Endothelial cell of umbilical vein (primary cell): ENCODE results near the gene LRIT2. TPM values are rescaled to one million over a fixed set of nuclear protein-coding genes. Genes with fewer than 3 reads are reported as not detected.

Experiments
- Bru-seq: library from RNA; stranded (reverse); fragments of 400-500 nt; gene quantifications from one replicate; lab custom pipeline; 2021; lab: Mats Ljungman, UMichigan
- BruChase-seq, 2 experiments: library from RNA; stranded (reverse); fragments of 400-500 nt; gene quantifications; one replicate each; lab custom pipeline; 2021; lab: Mats Ljungman, UMichigan
- BruUV-seq: library from RNA; stranded (reverse); fragments of 400-500 nt; replicated peaks from 2 replicates; lab custom pipeline; 2021; lab: Mats Ljungman, UMichigan
- CTCF ChIA-PET: fragments of 300-600, 350-600 bp; sonication (Branson Sonifier 250); formaldehyde crosslinking; loops from one replicate; lab custom pipeline; 2021; ENCODE audit warnings: antibody characterized with exemption, inconsistent platforms; lab: Charles Lee
- POLR2A ChIA-PET: fragments of 300-600, 350-600 bp; sonication (Branson Sonifier 250); formaldehyde crosslinking; loops from one replicate; lab custom pipeline; 2021; ENCODE audit warnings: antibody characterized with exemption, inconsistent platforms; lab: Charles Lee
- DNase-seq: peaks from one replicate; pipeline ENCODE4 v3.0.0-alpha.2; 2011; ENCODE audit warnings: low read depth, low spot score
- FAIRE-seq: peaks from 2 replicates; lab custom pipeline; 2011; peaks lifted over from hg19 to GRCh38; lab: Jason Lieb, UNC
- H2AFZ ChIP-seq: 2 replicates; pipeline ENCODE4 v1.6.0; 2012; ENCODE audit warnings: low read depth, low read length, control low read depth, inconsistent platforms
- H3K27ac ChIP-seq: 2 replicates; pipeline ENCODE4 v1.5.1; 2011; ENCODE audit warnings: low read depth, mild to moderate bottlenecking, control low read depth, low read length, moderate library complexity; ENCODE audit not compliant: insufficient read depth
- H3K27me3 ChIP-seq, 2 experiments: 2 replicates each; pipeline versions ENCODE4 v1.6.0 to v1.6.1; 2011; ENCODE audit warnings: low read length in 2 of 2, mixed read lengths in 1 of 2; ENCODE audit not compliant: control insufficient read depth in 2 of 2, insufficient read depth in 2 of 2
- H3K36me3 ChIP-seq, 2 experiments: 2 replicates in 1 of 2; 3 replicates in 1 of 2; pipeline ENCODE4 v1.5.1; 2011; ENCODE audit warnings: low read length in 2 of 2, mild to moderate bottlenecking in 1 of 2, moderate library complexity in 1 of 2; ENCODE audit not compliant: control insufficient read depth in 2 of 2, insufficient read depth in 2 of 2; ENCODE audit errors: extremely low read depth in 1 of 2
- H3K4me1 ChIP-seq: 3 replicates; pipeline ENCODE4 v1.5.1; 2011; ENCODE audit warnings: mild to moderate bottlenecking, low read length; ENCODE audit not compliant: control insufficient read depth, insufficient read depth; ENCODE audit errors: extremely low read depth
- H3K4me2 ChIP-seq: 2 replicates; pipeline ENCODE4 v1.6.1; 2011; ENCODE audit warnings: low read length, control low read depth, mixed read lengths; ENCODE audit not compliant: insufficient read depth
- H3K4me3 ChIP-seq, 3 experiments: fragments of 200-600 bp in 1 of 3; sonication (generic), shearing (Covaris generic) in 1 of 3; replicated peaks in 1 of 3; 2 replicates each; pipeline ENCODE4 v1.5.1; 2011 to 2016; ENCODE audit warnings: control low read depth in 3 of 3, low read length in 3 of 3, mild to moderate bottlenecking in 2 of 3, inconsistent platforms in 1 of 3, low read depth in 1 of 3, moderate library complexity in 1 of 3; ENCODE audit not compliant: insufficient read depth in 1 of 3
- H3K79me2 ChIP-seq: 2 replicates; pipeline ENCODE4 v1.6.0; 2012; ENCODE audit warnings: low read length, inconsistent platforms; ENCODE audit not compliant: control insufficient read depth, insufficient read depth
- H3K9ac ChIP-seq: replicated peaks from 2 replicates; pipeline ENCODE3; 2011; ENCODE audit warnings: low read length, control low read depth; ENCODE audit not compliant: insufficient read depth; ENCODE audit errors: extremely low read depth
- H3K9me1 ChIP-seq: replicated peaks from 3 replicates; pipeline ENCODE4 v1.6.0; 2011; ENCODE audit warnings: mild to moderate bottlenecking, low read length; ENCODE audit not compliant: control insufficient read depth, insufficient read depth; ENCODE audit errors: extremely low read depth
- H3K9me3 ChIP-seq: replicated peaks from 2 replicates; pipeline ENCODE4 v1.5.1; 2012; ENCODE audit warnings: low read length, inconsistent platforms; ENCODE audit not compliant: control insufficient read depth, insufficient read depth
- H4K20me1 ChIP-seq: replicated peaks from 2 replicates; pipeline ENCODE3; 2011; ENCODE audit warnings: mild to moderate bottlenecking, low read length; ENCODE audit not compliant: control insufficient read depth, insufficient read depth; ENCODE audit errors: extremely low read depth
- EZH2 ChIP-seq: IDR thresholded peaks from 2 replicates; pipeline ENCODE4 v1.6.1; 2012; ENCODE audit warnings: borderline replicate concordance, low read depth, mild to moderate bottlenecking, moderate library complexity, low read length, inconsistent platforms; ENCODE audit not compliant: severe bottlenecking
- FOS ChIP-seq: IDR thresholded peaks from 2 replicates; pipeline ENCODE4 v1.6.1; 2011; ENCODE audit warnings: mild to moderate bottlenecking, low read length, moderate library complexity, borderline replicate concordance; ENCODE audit not compliant: insufficient read depth
- GATA2 ChIP-seq: IDR thresholded peaks from 2 replicates; pipeline ENCODE4 v1.7.0; 2011; ENCODE audit warnings: low read depth, mild to moderate bottlenecking, moderate library complexity, mixed read lengths, low read length; ENCODE audit not compliant: insufficient read length, insufficient read depth
- JUN ChIP-seq: IDR thresholded peaks from 2 replicates; pipeline ENCODE4 v1.6.1; 2011; ENCODE audit warnings: borderline replicate concordance, low read depth; ENCODE audit not compliant: insufficient read length, insufficient read depth
- MAX ChIP-seq: IDR thresholded peaks from 2 replicates; pipeline ENCODE4 v1.6.1; 2011; ENCODE audit not compliant: insufficient read depth, insufficient read length
- MYC ChIP-seq: IDR thresholded peaks from one replicate; pipeline ENCODE4 v1.6.1; 2011; ENCODE audit warnings: mild to moderate bottlenecking, low read depth, low read length
- POLR2A ChIP-seq: IDR thresholded peaks from 2 replicates; pipeline ENCODE4 v1.6.1; 2012; ENCODE audit warnings: low read depth, mild to moderate bottlenecking, control low read depth, low read length
- POLR2AphosphoS5 ChIP-seq: IDR thresholded peaks from 2 replicates; pipeline ENCODE4 v1.6.1; 2012; ENCODE audit warnings: low read depth, mild to moderate bottlenecking, control low read depth, low read length, moderate library complexity; ENCODE audit not compliant: insufficient read depth
- dilution Hi-C: fragments of 300-500 bp; cut with MboI; formaldehyde crosslinking; loops from one replicate; pipeline ENCODE4 v1.15.0; 2019; ENCODE audit warnings: low sequenced_read_pairs; ENCODE audit not compliant: extremely low pct_ligation_motif_present
- intact Hi-C: fragments of 100-400 bp; cut with micrococcal nuclease; formaldehyde crosslinking; loops from one replicate; pipeline ENCODE4 v1.10.0; 2022
- long read RNA-seq: library from polyadenylated mRNA; stranded (forward); transcript quantifications from one replicate; pipeline ENCODE4 v2.0.0, GENCODE V29; 2021
- polyA minus RNA-seq, 3 experiments: library from RNA; depleted of rRNA, polyadenylated mRNA; stranded (reverse); fragments of >200 nt; gene quantifications; 1 replicate in 1 of 3; 2 replicates in 2 of 3; pipeline ENCODE4 v1.2.3, GENCODE V29; 2011
- polyA plus RNA-seq, 4 experiments: library from polyadenylated mRNA; depleted of rRNA in 3 of 4; stranded (reverse) in 3 of 4; unstranded in 1 of 4; fragments of >200 nt; gene quantifications; 2 replicates each; pipeline versions ENCODE4 v1.2.1 to v1.2.3, GENCODE V29; 2011 to 2012; ENCODE audit warnings: missing spikeins in 1 of 4
- total RNA-seq: library from RNA; stranded (reverse); gene quantifications from 2 replicates; pipeline ENCODE4 v1.2.3, GENCODE V29; 2021
- TF ChIP-seq, protein P1 (sequence below), 2 donors: IDR thresholded peaks; 1 replicate in 1 of 2; 2 replicates in 1 of 2; pipeline ENCODE4 v1.5.1; 2011; ENCODE audit warnings: low read length in 2 of 2, mild to moderate bottlenecking in 2 of 2, moderate library complexity in 2 of 2, control low read depth in 1 of 2, inconsistent platforms in 1 of 2, low read depth in 1 of 2; ENCODE audit not compliant: insufficient read depth in 1 of 2; ENCODE audit errors: extremely low read depth in 1 of 2

LRIT2 gene
- total RNA-seq: not detected in 2 replicates
- not detected in 2 replicates for polyA plus RNA-seq
- not detected in 2 replicates for polyA plus RNA-seq (2011; cell fraction: cytosol; rRNA removed)
- polyA plus RNA-seq (2011; cell fraction: nucleus; rRNA removed): not detected in 2 replicates
- polyA plus RNA-seq (2012): not detected in 2 replicates
- polyA minus RNA-seq: not detected in 2 replicates
- not detected for polyA minus RNA-seq (2011; cell fraction: cytosol; rRNA and poly(A)+ RNA removed)
- not detected in 2 replicates for polyA minus RNA-seq (2011; cell fraction: nucleus; rRNA and poly(A)+ RNA removed)
- Bru-seq, nascent RNA: not detected
- not detected for BruChase-seq, experiment 1, labeled RNA remaining after a 6-hour chase
- BruChase-seq, experiment 2, labeled RNA remaining after a 2-hour chase: not detected
- long read RNA-seq: 0 reads

- CTCF ChIA-PET: no interaction called here
Measured at GRCh38 chr10:84225427-84226173, at the start of gene LRIT2. Gene LRIT2, minus strand, starts transcription at chr10:84225544. Its CDS starts 24 bp downstream, at chr10:84225520.

More at GRCh38 chr10:84225427-84226173, at the start of gene LRIT2:
- Histone ChIP-seq H3K27ac (no peak within 1 kb of the TSS), H3K27me3 (no peaks in the 10 kb centered on the region), H3K4me2 (no peak within 1 kb of the TSS), H3K9me3 (no peaks in the 10 kb centered on the region), H2AFZ (no peak within 1 kb of the TSS), H4K20me1 (no peaks in the 10 kb centered on the region), H3K79me2 (no peaks in the 10 kb centered on the region), H3K4me3 (no peak within 1 kb of the TSS), H3K4me1 (no peaks in the 10 kb centered on the region), H3K9me1 (no peaks in the 10 kb centered on the region), H3K9ac (no peak within 1 kb of the TSS), H3K36me3 (no peaks in the 10 kb centered on the region)
- DNase-seq (no peak), FAIRE-seq (no peak)
- no TSS peak for BruUV-seq
- dilution Hi-C loops (no loop called here), intact Hi-C loops (no loop called here)
- POLR2A ChIA-PET: no interaction called here
- TF ChIP-seq POLR2AphosphoS5: no peak
- no peak for TF ChIP-seq MYC
- TF ChIP-seq EZH2: no peak
- no peak for TF ChIP-seq FOS
- TF ChIP-seq, protein P1, sequence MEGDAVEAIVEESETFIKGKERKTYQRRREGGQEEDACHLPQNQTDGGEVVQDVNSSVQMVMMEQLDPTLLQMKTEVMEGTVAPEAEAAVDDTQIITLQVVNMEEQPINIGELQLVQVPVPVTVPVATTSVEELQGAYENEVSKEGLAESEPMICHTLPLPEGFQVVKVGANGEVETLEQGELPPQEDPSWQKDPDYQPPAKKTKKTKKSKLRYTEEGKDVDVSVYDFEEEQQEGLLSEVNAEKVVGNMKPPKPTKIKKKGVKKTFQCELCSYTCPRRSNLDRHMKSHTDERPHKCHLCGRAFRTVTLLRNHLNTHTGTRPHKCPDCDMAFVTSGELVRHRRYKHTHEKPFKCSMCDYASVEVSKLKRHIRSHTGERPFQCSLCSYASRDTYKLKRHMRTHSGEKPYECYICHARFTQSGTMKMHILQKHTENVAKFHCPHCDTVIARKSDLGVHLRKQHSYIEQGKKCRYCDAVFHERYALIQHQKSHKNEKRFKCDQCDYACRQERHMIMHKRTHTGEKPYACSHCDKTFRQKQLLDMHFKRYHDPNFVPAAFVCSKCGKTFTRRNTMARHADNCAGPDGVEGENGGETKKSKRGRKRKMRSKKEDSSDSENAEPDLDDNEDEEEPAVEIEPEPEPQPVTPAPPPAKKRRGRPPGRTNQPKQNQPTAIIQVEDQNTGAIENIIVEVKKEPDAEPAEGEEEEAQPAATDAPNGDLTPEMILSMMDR (IDR thresholded peaks at IDR 0.05; ENCODE audit: extremely low read depth in 1 of 2, insufficient read depth in 1 of 2, low read depth in 1 of 2, low read length in 2 of 2): no peak
- TF ChIP-seq JUN: no peak
- no peak for TF ChIP-seq GATA2
- no peak for TF ChIP-seq MAX
- TF ChIP-seq POLR2A: no peak
